Stimulated activated CD8-positive, alpha-beta memory T cell treated with anti-CD3 and anti-CD28 coated beads, Interleukin-4, amount 100 ng/mL, for 24 hours (primary cell): ENCODE measurements around the gene MT1HL1.
"Not testable (repeated sequence)": the region's sequence is repeated elsewhere in the genome, so short reads cannot be mapped to it uniquely, and the experiment has no call there.

Experiments
- DNase-seq: peaks from one replicate; pipeline ENCODE4 v3.0.0-alpha.2; 2020; ENCODE audit warnings: low read depth

The MT1HL1 gene

GRCh38 chr1:237016626-237017025 lies 12.4 kb upstream of the MT1HL1 start:
- no peak for DNase-seq

- no peak for DNase-seq
These were observed 9.4 kb upstream of the MT1HL1 start for GRCh38 chr1:237013608-237014007.

GRCh38 chr1:237012788-237013383 lies 8.6 kb upstream of the MT1HL1 start:
- DNase-seq = no peak

- no peak for DNase-seq
These were observed 8.1 kb upstream of the MT1HL1 start for GRCh38 chr1:237012361-237012760.

DNA sequence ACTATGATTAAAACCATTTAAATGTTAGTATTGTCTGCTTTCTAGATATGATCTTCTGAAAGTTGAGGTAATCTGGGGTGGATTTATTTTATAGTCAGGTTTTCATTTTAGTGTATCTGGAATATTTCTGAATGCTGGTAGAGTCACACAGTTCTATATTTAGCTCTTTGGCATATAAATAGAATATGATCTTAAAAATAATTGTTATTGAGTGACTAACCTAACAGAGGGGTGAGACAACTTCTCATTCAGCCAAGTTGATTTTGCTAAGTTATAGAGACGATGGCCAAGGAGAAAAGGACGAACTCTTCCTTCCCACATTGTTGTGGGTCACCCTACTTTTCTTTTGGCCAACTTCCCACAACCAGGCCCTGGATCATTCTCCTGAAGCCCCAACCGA lies 7.2 kb upstream of the MT1HL1 start:
- DNase-seq = no peak

DNA sequence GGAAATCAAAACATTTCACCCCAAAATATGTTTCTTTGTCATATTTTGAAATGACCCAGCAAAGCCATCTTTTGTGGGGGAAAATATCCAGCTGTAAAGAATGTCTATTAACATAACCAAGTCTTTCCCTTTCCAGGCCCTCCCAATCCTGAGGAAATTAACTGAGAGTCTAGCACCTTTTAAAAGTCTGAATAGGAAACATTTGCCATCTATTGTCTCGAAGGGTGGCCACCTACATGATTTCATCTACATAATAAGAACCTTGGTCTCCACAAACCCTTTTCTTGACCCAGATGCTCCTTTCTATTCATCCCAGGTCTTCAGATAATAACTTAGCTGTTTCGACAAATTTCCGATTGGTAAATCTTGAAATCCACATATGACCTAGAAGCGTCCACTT lies 5.4 kb upstream of the MT1HL1 start:
- no peak for DNase-seq

DNA sequence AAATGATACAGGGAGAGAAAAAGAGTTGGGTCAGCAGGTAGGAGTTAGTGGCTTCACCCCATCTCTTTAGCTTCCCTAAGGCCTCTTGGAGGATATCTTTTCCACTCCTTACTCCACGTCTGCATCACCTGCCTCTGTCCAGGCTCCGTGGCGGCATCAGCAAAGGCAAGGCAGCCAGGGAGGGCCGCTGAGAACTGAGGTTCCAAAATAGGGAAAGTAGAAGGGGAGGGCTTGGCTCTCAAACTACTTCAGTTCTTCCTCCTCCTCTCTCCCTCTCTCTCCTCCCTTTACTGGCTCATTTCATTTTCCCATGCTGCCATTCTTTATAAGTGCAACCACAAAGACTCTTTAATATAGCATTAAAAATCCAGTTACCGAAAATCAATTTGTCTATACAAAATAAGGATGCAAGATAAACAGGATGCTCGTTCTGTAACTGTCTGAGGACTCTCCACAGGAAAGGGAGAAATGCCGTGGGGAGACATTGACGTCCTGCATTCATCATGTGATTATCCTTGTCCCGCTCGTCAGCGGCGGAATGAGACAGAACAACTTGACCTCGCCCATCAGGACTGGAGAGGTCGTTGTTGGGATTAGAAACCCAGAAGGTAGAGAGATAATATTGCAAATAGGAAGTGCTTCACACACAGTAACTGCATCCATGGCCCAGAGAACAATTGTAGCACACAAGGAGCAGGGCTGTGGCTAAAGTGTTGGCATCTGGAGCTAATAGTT lies 3.1 kb upstream of the MT1HL1 start:
- no peak for DNase-seq

GRCh38 chr1:237005674-237006073 lies 1.4 kb upstream of the MT1HL1 start:
- DNase-seq = no peak

- DNase-seq = no peak
These were observed 725 bp downstream of the MT1HL1 start for GRCh38 chr1:237003516-237003915.

GRCh38 chr1:237000191-237000590 lies 4.0 kb downstream of the MT1HL1 start:
- no peak for DNase-seq

DNA sequence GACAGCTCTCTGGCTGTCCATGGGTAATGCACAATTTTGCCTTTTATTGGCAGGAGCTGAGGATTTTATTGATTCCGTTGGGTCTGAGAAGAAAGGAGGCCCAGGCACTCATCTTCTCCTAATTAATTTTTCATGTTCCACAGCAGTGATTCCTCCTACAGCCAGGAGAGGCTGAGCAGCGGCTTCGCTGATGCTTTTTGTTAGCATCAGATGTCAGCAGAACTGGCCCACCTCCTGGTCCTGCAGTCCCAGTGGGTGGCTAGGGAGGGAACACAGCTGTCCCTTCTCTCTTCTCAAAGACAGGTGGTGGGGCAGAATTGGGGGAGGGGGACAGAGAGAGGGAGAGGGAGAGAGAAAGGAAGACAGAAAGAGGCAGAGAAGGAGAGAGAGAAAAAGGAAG lies 5.7 kb downstream of the MT1HL1 start:
- no peak for DNase-seq

DNA sequence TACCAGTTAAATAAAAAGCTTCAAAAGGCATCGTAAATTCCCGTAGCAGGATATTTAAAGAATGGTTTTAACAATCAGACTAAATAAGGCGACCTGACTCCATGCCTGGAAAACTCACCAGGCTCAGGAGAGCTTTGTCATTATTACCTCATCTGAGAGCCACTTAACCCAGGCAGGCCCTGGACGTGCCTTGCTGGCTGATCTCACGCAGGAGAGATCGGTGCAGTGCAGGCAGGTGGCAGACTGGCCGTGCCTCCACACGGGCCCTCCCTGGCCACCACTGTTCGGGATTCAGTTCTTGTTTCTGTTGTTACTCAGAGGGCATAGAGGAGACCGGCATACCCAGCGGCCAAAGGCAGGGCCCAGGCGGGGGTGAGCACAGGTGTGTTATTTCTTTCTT lies 6.4 kb downstream of the MT1HL1 start:
- no peak for DNase-seq

DNA sequence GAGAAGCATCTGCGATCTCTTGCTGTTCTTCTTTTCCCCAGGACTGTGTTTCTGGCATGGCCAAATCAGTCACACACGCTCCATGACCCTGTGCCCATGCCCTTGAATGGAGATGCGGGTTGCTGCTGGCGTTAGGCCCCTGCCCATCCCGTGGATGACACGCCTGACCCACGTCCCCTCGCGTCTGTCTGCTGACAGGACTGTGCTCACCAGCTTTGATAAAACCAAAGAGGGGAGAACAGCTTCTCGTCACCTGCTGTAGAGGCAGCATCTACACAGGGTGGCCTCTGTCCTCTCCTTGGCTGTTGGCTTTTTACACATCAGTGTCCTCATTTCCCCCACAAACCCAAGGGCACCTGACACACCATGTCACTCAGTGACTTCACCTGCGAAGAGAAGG lies 6.9 kb downstream of the MT1HL1 start:
- DNase-seq = no peak

DNA sequence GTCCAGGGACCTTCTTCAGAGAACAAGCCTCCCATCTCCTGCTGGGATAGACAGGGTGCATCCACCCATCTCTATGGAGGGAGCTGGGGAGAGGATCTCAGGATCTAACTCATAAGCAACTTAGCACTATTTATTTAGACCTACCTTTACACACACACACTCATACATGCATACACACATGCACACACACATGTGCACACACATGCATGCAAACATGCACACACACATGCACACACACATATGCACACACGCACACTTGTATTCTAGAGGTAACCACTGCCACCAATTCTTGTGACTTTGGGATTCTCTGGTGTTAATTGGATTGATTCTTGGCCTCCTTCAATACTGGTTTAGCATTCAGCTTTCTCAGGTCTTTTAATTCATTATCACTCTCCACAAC lies 9.8 kb downstream of the MT1HL1 start:
- DNase-seq = no peak

- no peak for DNase-seq
These were observed 11.8 kb downstream of the MT1HL1 start for GRCh38 chr1:236992449-236992848.

- DNase-seq = no peak
These were observed 14.2 kb downstream of the MT1HL1 start for GRCh38 chr1:236990052-236990445.

DNA sequence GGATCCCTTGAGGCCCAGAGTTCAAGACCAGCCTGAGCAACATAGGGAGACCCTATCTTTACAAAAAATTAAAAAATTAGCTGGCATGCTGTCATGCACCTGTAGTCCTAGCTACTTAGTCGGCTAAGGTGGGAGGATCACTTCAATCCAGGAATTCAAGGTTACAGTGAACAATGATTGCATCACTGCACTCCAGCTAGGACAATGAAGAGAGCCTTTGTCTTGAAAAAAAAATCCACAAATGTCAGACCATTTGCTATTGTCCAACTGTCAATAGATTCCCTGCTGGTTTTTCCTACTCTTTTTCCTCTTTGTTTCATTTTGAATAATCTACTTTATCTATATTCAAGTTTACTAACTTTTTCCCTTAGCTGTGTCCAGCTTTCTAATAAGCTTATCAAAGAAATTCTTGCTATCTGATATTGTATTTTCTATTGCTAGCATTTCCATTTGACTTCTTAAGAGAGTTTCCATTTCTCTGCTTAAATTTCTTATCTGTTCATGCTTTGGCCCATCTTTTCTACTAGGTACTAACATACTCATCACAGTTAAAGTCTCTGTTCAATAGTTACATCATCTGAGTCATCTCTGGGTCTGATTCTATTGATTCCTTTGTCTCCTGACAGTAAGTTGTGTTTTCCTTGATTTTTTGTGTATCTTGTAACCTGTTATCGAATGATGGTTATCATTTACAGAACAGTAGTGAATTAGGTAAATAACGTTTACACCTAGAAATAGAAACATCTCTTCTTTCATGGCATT lies 14.8 kb downstream of the MT1HL1 start:
- DNase-seq = no peak

GRCh38 chr1:236983818-236984217 lies 20.4 kb downstream of the MT1HL1 start:
- DNase-seq = no peak

GRCh38 chr1:236982380-236982779 lies 21.9 kb downstream of the MT1HL1 start:
- no peak for DNase-seq

- DNase-seq = not testable (repeated sequence)
These were observed 22.8 kb downstream of the MT1HL1 start for GRCh38 chr1:236981431-236981830.

DNA sequence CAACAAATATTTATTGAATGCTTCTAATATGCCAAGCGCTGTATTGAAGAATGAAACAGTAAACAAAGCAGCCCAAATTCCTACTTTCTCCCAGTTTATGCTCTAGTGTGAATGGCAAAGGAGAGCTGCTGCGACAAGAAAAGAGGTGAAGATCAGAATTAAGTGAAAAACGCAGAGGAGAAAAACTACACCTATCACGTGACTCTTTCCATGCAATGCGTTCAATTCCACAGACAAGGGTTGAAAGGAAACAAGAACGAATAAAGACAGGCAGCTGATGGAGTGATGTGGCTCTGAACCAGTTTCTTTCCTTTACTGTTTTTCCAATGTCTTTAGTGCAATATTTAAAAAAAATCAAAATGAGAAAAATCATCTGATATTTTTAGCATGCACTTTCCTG lies 23.6 kb downstream of the MT1HL1 start:
- no peak for DNase-seq

DNA sequence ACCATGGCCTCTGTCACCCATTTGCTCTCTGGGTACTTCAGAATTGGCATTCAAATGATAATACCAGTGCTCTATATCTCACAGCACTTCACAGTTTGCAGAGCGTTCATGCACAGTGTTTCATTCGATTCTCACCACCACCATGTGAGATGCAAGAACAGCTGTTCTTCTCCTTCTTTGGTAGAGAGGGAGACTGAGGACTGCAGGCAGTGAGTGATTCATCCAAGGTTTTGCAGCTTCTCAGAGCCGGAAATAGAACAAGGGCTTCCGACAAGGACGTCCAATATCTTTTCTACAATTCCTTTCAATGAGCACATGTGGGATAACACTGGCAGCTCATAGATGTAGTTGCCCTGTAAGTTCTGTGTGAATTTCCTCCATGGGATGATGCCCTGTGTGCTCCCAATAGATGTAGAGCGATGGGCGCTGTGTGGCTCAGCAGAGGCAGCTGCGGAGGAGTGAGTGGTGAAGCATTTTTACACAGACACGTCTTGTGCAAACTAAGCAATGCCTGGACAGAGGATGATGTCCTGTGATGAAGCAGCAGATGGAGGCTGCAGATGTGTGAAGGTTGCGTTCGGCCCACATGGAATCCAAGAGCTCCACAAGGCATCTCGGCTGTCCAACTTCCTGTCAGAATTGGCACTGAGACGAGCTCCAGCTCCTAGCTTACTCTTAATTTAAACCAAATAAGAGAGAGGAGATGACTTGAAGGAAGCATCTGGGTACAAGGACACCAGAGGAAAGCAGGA lies 24.9 kb downstream of the MT1HL1 start:
- DNase-seq = no peak

DNA sequence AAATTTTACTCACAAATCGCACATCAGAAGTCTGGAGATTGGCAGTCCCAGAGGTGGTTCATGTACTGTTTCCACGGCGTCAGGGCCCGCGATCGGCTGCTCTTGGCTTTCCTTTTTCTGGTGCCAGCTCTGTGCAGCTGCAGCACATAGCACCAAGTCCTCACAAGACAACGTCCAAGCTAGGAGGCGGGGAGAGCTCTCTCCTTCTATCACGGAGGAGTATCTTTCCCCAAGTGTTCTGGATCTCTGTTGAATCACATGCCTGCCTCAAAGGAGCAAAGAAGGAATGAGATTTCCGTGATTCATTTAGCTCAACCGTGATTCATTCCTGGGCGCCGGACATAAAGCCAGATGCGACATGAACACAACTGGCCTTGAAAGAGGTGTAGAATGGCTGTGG lies 25.5 kb downstream of the MT1HL1 start:
- no peak for DNase-seq
